GM12873 (cell line): Measurements from ENCODE around the gene R3HCC1L.

ENCODE experiments used
- CTCF ChIP-seq: IDR thresholded peaks from 2 replicates; pipeline ENCODE4 v1.5.1; 2012; ENCODE audit warnings: low read depth, mild to moderate bottlenecking, moderate library complexity, low read length, control low read depth; ENCODE audit not compliant: insufficient read depth; ENCODE audit errors: missing control alignments

R3HCC1L gene

GRCh38 chr10:98209441-98209840 lies 75.0 kb downstream of the R3HCC1L start:
- TF ChIP-seq CTCF = no peak

DNA sequence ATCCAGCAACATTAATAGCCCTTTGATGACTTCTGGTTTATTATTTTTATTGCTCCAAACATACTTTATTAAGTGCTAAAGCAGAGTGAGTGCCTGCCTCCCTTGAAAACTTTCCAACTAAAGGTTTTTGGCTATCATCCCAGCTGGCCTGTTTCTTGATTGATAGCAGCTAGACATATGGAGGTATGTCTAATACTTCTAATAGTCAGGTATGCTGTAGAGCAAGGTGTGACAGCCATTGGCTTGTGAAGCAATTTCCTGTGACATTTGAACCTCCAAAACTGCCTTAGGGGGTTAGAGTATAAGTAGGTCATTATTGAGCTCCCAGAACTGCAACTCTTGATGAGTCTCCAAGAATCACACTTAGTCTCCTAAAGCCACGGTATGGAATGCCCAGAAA lies 77.7 kb downstream of the R3HCC1L start:
- no peak for TF ChIP-seq CTCF

DNA sequence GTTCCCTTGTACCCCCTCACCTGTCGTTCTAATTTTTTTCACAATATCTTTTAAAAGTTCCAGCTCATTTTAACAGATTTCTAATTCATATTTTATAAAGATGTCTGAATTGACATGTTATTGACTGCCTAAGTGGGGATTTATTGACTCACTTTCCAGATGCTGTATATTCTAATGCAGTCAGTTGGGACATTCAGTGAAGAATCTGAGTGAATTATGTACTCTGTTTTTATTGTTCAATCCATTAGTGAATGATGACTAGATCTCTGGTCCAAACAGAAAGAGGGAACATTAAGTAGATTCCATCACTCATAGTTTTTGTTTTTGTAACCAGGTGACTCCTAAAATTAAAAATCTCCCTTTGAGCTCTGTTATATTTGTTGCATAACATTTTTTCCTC lies 79.3 kb downstream of the R3HCC1L start:
- TF ChIP-seq CTCF = no peak

DNA sequence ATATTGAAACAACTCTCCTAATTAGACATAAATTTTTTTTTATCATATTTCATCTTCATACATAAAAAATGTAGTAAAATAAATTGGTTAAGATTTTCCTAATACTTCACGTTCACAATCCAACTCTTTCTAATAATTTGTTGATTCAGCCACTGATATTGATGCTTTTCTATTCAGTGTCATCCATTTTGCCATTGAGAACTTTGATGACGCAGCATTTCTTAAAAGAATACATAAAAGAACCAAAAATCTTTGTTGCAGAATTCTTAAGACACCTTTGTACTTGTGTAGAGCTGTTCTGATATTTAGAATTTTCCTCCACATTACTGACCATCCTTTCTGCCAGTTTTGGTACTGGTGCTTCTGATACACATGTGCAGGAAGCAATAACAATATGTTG lies 80.9 kb downstream of the R3HCC1L start:
- TF ChIP-seq CTCF = no peak

- no peak for TF ChIP-seq CTCF
These were observed 83.3 kb downstream of the R3HCC1L start for GRCh38 chr10:98217801-98218200.

GRCh38 chr10:98223874-98224273 lies 89.4 kb downstream of the R3HCC1L start:
- no peak for TF ChIP-seq CTCF

- no peak for TF ChIP-seq CTCF
These were observed 90.1 kb downstream of the R3HCC1L start for GRCh38 chr10:98224509-98224908.
